HG03097 (cell line): ENCODE data around the gene CTAGE15.

Source experiments
- ATAC-seq: cut with Tn5 transposase; IDR thresholded peaks from one replicate; pipeline ENCODE4 v1.9.1; 2021; ENCODE audit not compliant: unreplicated experiment, low FRiP score

The CTAGE15 gene

DNA sequence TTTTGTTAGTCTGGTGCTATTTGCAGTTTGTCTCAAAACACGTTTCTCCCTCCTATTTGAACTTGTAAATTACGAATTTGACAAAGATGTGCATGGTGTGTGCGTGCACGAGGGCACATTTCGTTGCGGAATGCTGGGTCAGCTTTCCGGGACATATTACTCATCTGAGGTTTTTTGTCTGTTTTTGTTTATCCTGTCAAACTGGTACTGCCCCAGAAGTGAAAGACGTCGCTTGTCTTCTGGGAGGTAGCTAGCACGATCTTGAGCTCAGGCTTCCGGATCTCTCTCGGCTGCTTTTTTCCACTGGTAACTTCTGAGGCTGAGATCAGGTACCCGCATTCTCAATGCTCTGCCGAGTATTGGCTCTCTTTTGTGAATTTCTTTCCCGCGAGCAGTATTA is 49.6 kb downstream of the CTAGE15 start:
- peak; percentile 39 for ATAC-seq

GRCh38 chr7:143622130-143622529 is 50.5 kb downstream of the CTAGE15 start:
- peak; percentile 28 for ATAC-seq
